ENCODE data around the gene ADGRG7.

ADGRG7 gene

GRCh38 chr3:100611221-100611620, 1.8 kb downstream of the ADGRG7 start:
- TF ChIP-seq, protein P1, sequence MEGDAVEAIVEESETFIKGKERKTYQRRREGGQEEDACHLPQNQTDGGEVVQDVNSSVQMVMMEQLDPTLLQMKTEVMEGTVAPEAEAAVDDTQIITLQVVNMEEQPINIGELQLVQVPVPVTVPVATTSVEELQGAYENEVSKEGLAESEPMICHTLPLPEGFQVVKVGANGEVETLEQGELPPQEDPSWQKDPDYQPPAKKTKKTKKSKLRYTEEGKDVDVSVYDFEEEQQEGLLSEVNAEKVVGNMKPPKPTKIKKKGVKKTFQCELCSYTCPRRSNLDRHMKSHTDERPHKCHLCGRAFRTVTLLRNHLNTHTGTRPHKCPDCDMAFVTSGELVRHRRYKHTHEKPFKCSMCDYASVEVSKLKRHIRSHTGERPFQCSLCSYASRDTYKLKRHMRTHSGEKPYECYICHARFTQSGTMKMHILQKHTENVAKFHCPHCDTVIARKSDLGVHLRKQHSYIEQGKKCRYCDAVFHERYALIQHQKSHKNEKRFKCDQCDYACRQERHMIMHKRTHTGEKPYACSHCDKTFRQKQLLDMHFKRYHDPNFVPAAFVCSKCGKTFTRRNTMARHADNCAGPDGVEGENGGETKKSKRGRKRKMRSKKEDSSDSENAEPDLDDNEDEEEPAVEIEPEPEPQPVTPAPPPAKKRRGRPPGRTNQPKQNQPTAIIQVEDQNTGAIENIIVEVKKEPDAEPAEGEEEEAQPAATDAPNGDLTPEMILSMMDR (IDR thresholded peaks at IDR 0.05; ENCODE audit: insufficient read depth, low read depth, low read length, missing control alignments): no peak
- H3K4me3 ChIP-seq (ENCODE audit: low read depth, low read length): no peak overlapping the region
- DNase-seq (ENCODE audit: low read depth): no peak

- no peak for DNase-seq (ENCODE audit: low read depth)
- no peak overlapping the region for H3K4me3 ChIP-seq (ENCODE audit: low read depth, low read length)
- TF ChIP-seq, protein P1 (IDR thresholded peaks at IDR 0.05; ENCODE audit: insufficient read depth, low read depth, low read length, missing control alignments): no peak
Measured at GRCh38 chr3:100613721-100614390, 4.5 kb downstream of the ADGRG7 start.

DNA sequence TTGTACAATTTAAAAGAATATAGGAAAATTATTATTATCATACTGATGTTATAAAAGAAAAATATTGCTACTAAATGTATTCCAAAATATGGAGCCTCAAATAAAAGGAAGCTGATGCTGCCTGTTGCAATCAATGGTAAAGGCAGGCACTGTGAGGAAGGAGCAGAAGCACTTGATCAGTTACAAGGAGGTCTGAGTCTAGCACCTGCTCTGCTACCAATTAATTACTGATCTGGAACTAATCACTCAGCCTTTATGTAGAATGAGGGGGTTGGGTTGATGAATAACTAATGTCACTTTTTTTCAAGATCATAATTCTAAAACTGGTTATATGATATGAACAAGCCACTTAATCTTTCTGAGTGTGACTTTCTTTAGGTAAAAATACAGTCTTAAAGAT, 5.5 kb downstream of the ADGRG7 start:
- H3K4me3 ChIP-seq (ENCODE audit: low read depth, low read length): no peak overlapping the region
- no peak for DNase-seq (ENCODE audit: low read depth)
- TF ChIP-seq, protein P1 (IDR thresholded peaks at IDR 0.05; ENCODE audit: insufficient read depth, low read depth, low read length, missing control alignments): no peak

GRCh38 chr3:100615684-100616083, 6.3 kb downstream of the ADGRG7 start:
- no peak for DNase-seq (ENCODE audit: low read depth)
- TF ChIP-seq, protein P1 (IDR thresholded peaks at IDR 0.05; ENCODE audit: insufficient read depth, low read depth, low read length, missing control alignments): no peak
- H3K4me3 ChIP-seq (ENCODE audit: low read depth, low read length): no peak overlapping the region

- TF ChIP-seq, protein P1 (IDR thresholded peaks at IDR 0.05; ENCODE audit: insufficient read depth, low read depth, low read length, missing control alignments): no peak
- H3K4me3 ChIP-seq (ENCODE audit: low read depth, low read length): no peak overlapping the region
- no peak for DNase-seq (ENCODE audit: low read depth)
Measured at GRCh38 chr3:100621251-100621650, 11.8 kb downstream of the ADGRG7 start.

- TF ChIP-seq, protein P1 (IDR thresholded peaks at IDR 0.05; ENCODE audit: insufficient read depth, low read depth, low read length, missing control alignments): no peak
- no peak overlapping the region for H3K4me3 ChIP-seq (ENCODE audit: low read depth, low read length)
- no peak for DNase-seq (ENCODE audit: low read depth)
Measured at GRCh38 chr3:100627491-100627890, 18.1 kb downstream of the ADGRG7 start.

Measured in GM12865 (cell line).